IMR-90 (cell line): ENCODE data around the gene TRMT2A. TPM values are rescaled to one million over a fixed set of nuclear protein-coding genes. Genes with fewer than 3 reads are reported as not detected.
A peak's percentile ranks its signal among the peaks of the same experiment; 100 is the strongest.

Experiments used
- ATAC-seq: fragments of 200-7000 bp; cut with Tn5 transposase; 2 replicates; pipeline ENCODE4 v1.9.1; 2020; ENCODE audit warnings: low read depth, mild to moderate bottlenecking, moderate library complexity
- BruUV-seq: library from RNA; stranded (reverse); fragments of 400-500 nt; replicated peaks from 2 replicates; lab custom pipeline; 2021; lab: Mats Ljungman, UMichigan
- CTCF ChIA-PET: fragments of 300-600 bp; formaldehyde crosslinking; extraction: SDS; loops from one replicate; lab custom pipeline; 2021; ENCODE audit warnings: antibody characterized with exemption; lab: Yijun Ruan, JAX
- POLR2A ChIA-PET: fragments of 300-600 bp; sonication (Branson Sonifier 250); formaldehyde crosslinking; loops from one replicate; lab custom pipeline; 2022; ENCODE audit warnings: antibody characterized with exemption; ENCODE audit not compliant: unreplicated experiment; lab: Charles Lee
- DNase-seq: peaks from one replicate; pipeline ENCODE4 v3.0.0; 2013
- H2AFZ ChIP-seq: replicated peaks from 2 replicates; pipeline ENCODE3; 2013; ENCODE audit warnings: low read length, mild to moderate bottlenecking; ENCODE audit not compliant: poor library complexity
- H2AK5ac ChIP-seq: 2 replicates; pipeline ENCODE4 v1.6.1; 2013; ENCODE audit warnings: low read depth, low read length, inconsistent platforms
- H2AK9ac ChIP-seq: replicated peaks from 2 replicates; pipeline ENCODE3; 2013; ENCODE audit warnings: mild to moderate bottlenecking, low read depth, low read length, moderate library complexity; ENCODE audit not compliant: poor library complexity
- H2BK120ac ChIP-seq: 2 replicates; pipeline ENCODE4 v1.6.1; 2013; ENCODE audit warnings: low read depth, low read length, inconsistent platforms
- H2BK15ac ChIP-seq: 3 replicates; pipeline ENCODE4 v1.6.1; 2013; ENCODE audit warnings: low read depth, low read length, inconsistent platforms
- H2BK20ac ChIP-seq: 2 replicates; pipeline ENCODE4 v1.6.1; 2013; ENCODE audit warnings: low read depth, mild to moderate bottlenecking, inconsistent platforms, low read length, moderate library complexity
- H2BK5ac ChIP-seq: 2 replicates; pipeline ENCODE4 v1.6.1; 2013; ENCODE audit warnings: mild to moderate bottlenecking, low read depth, low read length, inconsistent platforms; ENCODE audit not compliant: poor library complexity, severe bottlenecking
- H3K14ac ChIP-seq: replicated peaks from 2 replicates; pipeline ENCODE4 v1.6.1; 2013; ENCODE audit warnings: low read depth, low read length, inconsistent platforms
- H3K18ac ChIP-seq: 2 replicates; pipeline ENCODE4 v1.6.1; 2013; ENCODE audit warnings: low read depth, low read length, control low read depth
- H3K23ac ChIP-seq: 2 replicates; pipeline ENCODE4 v1.6.1; 2013; ENCODE audit warnings: low read depth, low read length, inconsistent platforms
- H3K27ac ChIP-seq: 2 replicates; pipeline ENCODE4 v1.5.1; 2013; ENCODE audit warnings: mild to moderate bottlenecking, control low read depth, low read length; ENCODE audit not compliant: insufficient read depth
- H3K27me3 ChIP-seq: 2 replicates; pipeline ENCODE4 v1.6.1; 2013; ENCODE audit warnings: low read length; ENCODE audit not compliant: control insufficient read depth, insufficient read depth
- H3K36me3 ChIP-seq: 2 replicates; pipeline ENCODE4 v1.6.1; 2013; ENCODE audit warnings: low read length, mixed read lengths; ENCODE audit not compliant: control insufficient read depth, insufficient read depth
- H3K4ac ChIP-seq: 2 replicates; pipeline ENCODE4 v1.6.1; 2013; ENCODE audit warnings: low read depth, low read length, inconsistent platforms
- H3K4me1 ChIP-seq: 2 replicates; pipeline ENCODE4 v1.6.1; 2013; ENCODE audit warnings: low read length, mixed read lengths; ENCODE audit not compliant: control insufficient read depth, insufficient read depth
- H3K4me2 ChIP-seq: 2 replicates; pipeline ENCODE4 v1.6.1; 2013; ENCODE audit warnings: low read depth, mild to moderate bottlenecking, control low read depth, low read length, moderate library complexity
- H3K4me3 ChIP-seq: 2 replicates; pipeline ENCODE4 v1.5.1; 2013; ENCODE audit warnings: low read depth, mild to moderate bottlenecking, control low read depth, low read length, moderate library complexity; ENCODE audit not compliant: insufficient read depth
- H3K56ac ChIP-seq: 2 replicates; pipeline ENCODE4 v1.6.1; 2013; ENCODE audit warnings: low read length, inconsistent platforms; ENCODE audit not compliant: insufficient read depth; ENCODE audit errors: extremely low read depth
- H3K79me1 ChIP-seq, 2 experiments: 2 replicates each; pipeline ENCODE4 v1.6.1; 2013; ENCODE audit warnings: low read length in 2 of 2, inconsistent platforms in 1 of 2, low read depth in 1 of 2
- H3K9ac ChIP-seq: 2 replicates; pipeline ENCODE4 v1.6.1; 2013; ENCODE audit warnings: low read depth, low read length, control low read depth
- H3K9me1 ChIP-seq: 2 replicates; pipeline ENCODE4 v1.6.1; 2013; ENCODE audit warnings: low read length, inconsistent platforms; ENCODE audit not compliant: insufficient read depth
- H3K9me3 ChIP-seq: 2 replicates; pipeline ENCODE4 v1.6.1; 2013; ENCODE audit warnings: low read length; ENCODE audit not compliant: control insufficient read depth, insufficient read depth
- H4K20me1 ChIP-seq: 2 replicates; pipeline ENCODE4 v1.6.1; 2013; ENCODE audit warnings: low read length, inconsistent platforms; ENCODE audit not compliant: insufficient read depth
- H4K5ac ChIP-seq: 2 replicates; pipeline ENCODE4 v1.6.1; 2013; ENCODE audit warnings: mild to moderate bottlenecking, low read depth, low read length, control low read depth
- H4K8ac ChIP-seq, 2 experiments: 2 replicates each; pipeline ENCODE4 v1.6.1; 2013; ENCODE audit warnings: low read depth in 2 of 2, low read length in 2 of 2, control low read depth in 1 of 2, inconsistent platforms in 1 of 2
- H4K91ac ChIP-seq: 2 replicates; pipeline ENCODE4 v1.6.1; 2013; ENCODE audit warnings: low read depth, low read length, inconsistent platforms; ENCODE audit not compliant: insufficient read depth
- BHLHE40 ChIP-seq: fragments of 150-350 bp; IDR thresholded peaks from 2 replicates; pipeline ENCODE4 v1.6.1; 2016; ENCODE audit warnings: mild to moderate bottlenecking, low read depth, low read length
- RCOR1 ChIP-seq: IDR thresholded peaks from 2 replicates; pipeline ENCODE4 v1.6.1; 2012; ENCODE audit warnings: mild to moderate bottlenecking, low read length, improper control_type of control experiment; ENCODE audit not compliant: insufficient replicate concordance
- WGBS, 2 experiments: methylation state at CpG; one replicate each; pipeline versions ENCODE4 v1.1.5 to v1.1.7; 2013; ENCODE audit warnings: missing lambda C conversion rate in 2 of 2; ENCODE audit not compliant: insufficient read length in 1 of 2; ENCODE audit errors: extremely low coverage in 2 of 2; 5-methylcytosine and 5-hydroxymethylcytosine counted together
- dilution Hi-C: fragments of 300-500 bp; cut with HindIII; formaldehyde crosslinking; loops from one replicate; pipeline ENCODE4 v1.14.3; 2018; ENCODE audit warnings: low sequenced_read_pairs; ENCODE audit not compliant: unreplicated experiment
- in situ Hi-C: fragments of 300-500 bp; cut with MboI; formaldehyde crosslinking; loops from 3 replicates; pipeline ENCODE4 v1.14.3; 2019; ENCODE audit warnings: low sequenced_read_pairs, inconsistent platforms, mixed read lengths
- intact Hi-C: fragments of 100-400 bp; cut with micrococcal nuclease; formaldehyde crosslinking; loops from 2 replicates; pipeline ENCODE4 v1.10.0; 2022
- polyA plus RNA-seq, 3 experiments: library from polyadenylated mRNA; depleted of rRNA; stranded (reverse); fragments of >200 nt; gene quantifications; 2 replicates each; pipeline ENCODE4 v1.2.3, GENCODE V29; 2012; ENCODE audit warnings: low replicate concordance in 1 of 3
- total RNA-seq: library from RNA; depleted of rRNA; stranded (reverse); fragments of >200 nt; gene quantifications from 2 replicates; pipeline ENCODE4 v1.2.3, GENCODE V29; 2012
- TF ChIP-seq, protein P1 (sequence below): fragments of 150-350 bp; IDR thresholded peaks from 2 replicates; pipeline ENCODE4 v1.6.1; 2017; ENCODE audit warnings: mild to moderate bottlenecking, antibody characterized with exemption, low read length, low read depth
- TF ChIP-seq, protein P2 (sequence below): conservative IDR thresholded peaks from 2 replicates; pipeline ENCODE4 v1.5.1; 2012; ENCODE audit warnings: mild to moderate bottlenecking, low read depth, low read length, improper control_type of control experiment

The TRMT2A gene
- total and polyA plus RNA-seq, 2 of the 4 experiments (the other 2 are of a cell fraction) = 22.0 to 39.1 TPM

DNA sequence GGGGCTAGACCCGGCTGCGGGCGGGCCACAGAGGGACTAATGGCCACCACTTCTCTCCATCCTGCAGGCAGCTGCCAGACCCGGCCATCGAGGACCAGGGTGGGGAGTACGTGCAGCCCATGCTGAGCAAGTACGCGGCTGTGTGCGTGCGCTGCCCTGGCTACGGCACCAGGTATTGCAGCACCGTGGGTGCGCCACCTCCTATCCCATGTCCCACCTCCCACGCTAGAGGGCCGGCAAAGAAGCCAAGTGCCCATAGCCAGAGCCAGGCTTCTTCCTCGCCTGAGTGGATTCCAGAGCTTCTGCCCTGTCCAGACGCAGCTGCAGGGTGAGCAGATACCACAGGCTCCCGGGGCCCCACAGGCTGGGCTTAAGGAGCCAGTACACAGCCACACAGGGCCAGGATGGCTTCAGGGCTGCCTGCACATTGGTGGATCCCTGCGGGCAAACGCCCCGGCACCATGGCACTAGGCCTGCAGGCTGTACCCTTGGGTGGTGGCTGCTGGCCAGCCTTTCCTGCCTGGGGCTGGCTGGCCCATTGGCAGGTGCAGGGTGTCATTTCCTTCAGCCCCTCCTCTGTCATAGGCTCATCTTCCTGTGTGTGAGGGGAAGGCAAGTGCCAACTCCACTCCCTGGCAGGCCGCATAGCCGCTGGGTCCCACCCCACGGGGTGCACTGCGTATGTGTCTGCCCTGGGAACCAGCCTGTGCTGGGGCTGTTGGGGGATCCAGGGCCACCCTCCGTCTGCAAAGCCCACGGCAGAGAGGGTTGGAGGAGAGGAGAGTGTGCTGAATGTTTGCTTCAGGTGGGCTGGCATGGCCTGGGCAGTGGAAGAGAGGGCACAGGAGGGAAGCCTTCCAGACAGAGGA is 53.5 kb downstream of the TRMT2A start (continued):
- TF ChIP-seq, protein P1, sequence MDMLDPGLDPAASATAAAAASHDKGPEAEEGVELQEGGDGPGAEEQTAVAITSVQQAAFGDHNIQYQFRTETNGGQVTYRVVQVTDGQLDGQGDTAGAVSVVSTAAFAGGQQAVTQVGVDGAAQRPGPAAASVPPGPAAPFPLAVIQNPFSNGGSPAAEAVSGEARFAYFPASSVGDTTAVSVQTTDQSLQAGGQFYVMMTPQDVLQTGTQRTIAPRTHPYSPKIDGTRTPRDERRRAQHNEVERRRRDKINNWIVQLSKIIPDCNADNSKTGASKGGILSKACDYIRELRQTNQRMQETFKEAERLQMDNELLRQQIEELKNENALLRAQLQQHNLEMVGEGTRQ = no peak

DNA sequence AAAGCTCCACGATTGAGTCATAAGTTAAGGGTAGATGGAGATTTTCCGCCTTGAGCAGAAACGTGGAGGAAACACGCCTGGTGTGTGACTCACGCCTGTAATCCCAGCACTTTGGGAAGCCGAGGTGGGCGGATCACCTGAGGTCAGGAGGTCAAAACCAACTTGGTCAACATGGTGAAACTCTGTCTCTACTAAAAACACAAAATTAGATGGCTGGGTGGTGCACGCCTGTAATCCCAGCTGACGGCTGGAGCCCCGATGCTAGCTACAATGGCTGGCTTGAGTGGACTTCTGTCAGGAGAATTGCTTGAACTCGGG is 54.3 kb downstream of the TRMT2A start:
- Histone ChIP-seq H2BK120ac (no peak overlapping the region), H3K27me3 (no peaks in the 10 kb centered on the region), H4K91ac (no peak overlapping the region), H3K14ac (no peak overlapping the region), H3K9me1 (peaks cover 6% of the 10 kb centered on the region), H3K56ac (no peak overlapping the region), H3K4ac (no peak overlapping the region), H3K9me3 (no peaks in the 10 kb centered on the region), H3K23ac (no peak overlapping the region), H4K5ac (no peak overlapping the region), H3K9ac (no peak overlapping the region), H3K4me2 (no peak overlapping the region), H3K27ac (no peak overlapping the region), H2AFZ (no peak overlapping the region), H3K18ac (no peak overlapping the region), H2AK5ac (no peak overlapping the region), H3K4me1 (no peaks in the 10 kb centered on the region), H2BK5ac (no peak overlapping the region), H3K4me3 (no peak overlapping the region), H4K20me1 (no peaks in the 10 kb centered on the region; the same call in 1 of the 2 replicates), H3K79me1 (peaks cover 5 to 8% of the 10 kb centered on the region in 2 experiments; a peak in 1 of 4 replicates), H2BK15ac (no peak overlapping the region), H2AK9ac (peak overlapping the region; percentile 42), H4K8ac (no peak overlapping the region), H3K36me3 (peaks cover 33% of the 10 kb centered on the region), H2BK20ac (no peak overlapping the region)
- ChIA-PET POLR2A (no interaction called here), CTCF (no interaction called here)
- DNase-seq (peak; percentile 55), ATAC-seq (no peak)
- in situ Hi-C loops (no loop called here), intact Hi-C loops (no loop called here), dilution Hi-C loops (no loop called here)
- peak; percentile 79 for TF ChIP-seq BHLHE40
- TF ChIP-seq, protein P2, sequence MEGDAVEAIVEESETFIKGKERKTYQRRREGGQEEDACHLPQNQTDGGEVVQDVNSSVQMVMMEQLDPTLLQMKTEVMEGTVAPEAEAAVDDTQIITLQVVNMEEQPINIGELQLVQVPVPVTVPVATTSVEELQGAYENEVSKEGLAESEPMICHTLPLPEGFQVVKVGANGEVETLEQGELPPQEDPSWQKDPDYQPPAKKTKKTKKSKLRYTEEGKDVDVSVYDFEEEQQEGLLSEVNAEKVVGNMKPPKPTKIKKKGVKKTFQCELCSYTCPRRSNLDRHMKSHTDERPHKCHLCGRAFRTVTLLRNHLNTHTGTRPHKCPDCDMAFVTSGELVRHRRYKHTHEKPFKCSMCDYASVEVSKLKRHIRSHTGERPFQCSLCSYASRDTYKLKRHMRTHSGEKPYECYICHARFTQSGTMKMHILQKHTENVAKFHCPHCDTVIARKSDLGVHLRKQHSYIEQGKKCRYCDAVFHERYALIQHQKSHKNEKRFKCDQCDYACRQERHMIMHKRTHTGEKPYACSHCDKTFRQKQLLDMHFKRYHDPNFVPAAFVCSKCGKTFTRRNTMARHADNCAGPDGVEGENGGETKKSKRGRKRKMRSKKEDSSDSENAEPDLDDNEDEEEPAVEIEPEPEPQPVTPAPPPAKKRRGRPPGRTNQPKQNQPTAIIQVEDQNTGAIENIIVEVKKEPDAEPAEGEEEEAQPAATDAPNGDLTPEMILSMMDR = no peak
- TF ChIP-seq RCOR1 = no peak
- WGBS, 2 experiments = no CpG with 5 or more reads among the region's 11 CpGs
- no TSS peak for BruUV-seq
